GM13976 (cell line): ENCODE measurements around the gene CX3CR1.

Source experiments
- DNase-seq: peaks from one replicate; pipeline ENCODE4 v3.0.0; 2012; ENCODE audit warnings: low spot score
- in situ Hi-C: fragments of 300-500 bp; cut with MboI; formaldehyde crosslinking; loops from one replicate; pipeline ENCODE4 v1.12.0; 2022; ENCODE audit warnings: low sequenced_read_pairs, mixed read lengths, inconsistent platforms; ENCODE audit not compliant: unreplicated experiment
- TF ChIP-seq, protein P1 (sequence below): IDR thresholded peaks from 2 replicates; pipeline ENCODE4 v1.5.1; 2012; ENCODE audit warnings: borderline replicate concordance, mild to moderate bottlenecking; ENCODE audit not compliant: insufficient read depth; ENCODE audit errors: extremely low read depth, missing control alignments, control extremely low read depth

Gene CX3CR1

DNA sequence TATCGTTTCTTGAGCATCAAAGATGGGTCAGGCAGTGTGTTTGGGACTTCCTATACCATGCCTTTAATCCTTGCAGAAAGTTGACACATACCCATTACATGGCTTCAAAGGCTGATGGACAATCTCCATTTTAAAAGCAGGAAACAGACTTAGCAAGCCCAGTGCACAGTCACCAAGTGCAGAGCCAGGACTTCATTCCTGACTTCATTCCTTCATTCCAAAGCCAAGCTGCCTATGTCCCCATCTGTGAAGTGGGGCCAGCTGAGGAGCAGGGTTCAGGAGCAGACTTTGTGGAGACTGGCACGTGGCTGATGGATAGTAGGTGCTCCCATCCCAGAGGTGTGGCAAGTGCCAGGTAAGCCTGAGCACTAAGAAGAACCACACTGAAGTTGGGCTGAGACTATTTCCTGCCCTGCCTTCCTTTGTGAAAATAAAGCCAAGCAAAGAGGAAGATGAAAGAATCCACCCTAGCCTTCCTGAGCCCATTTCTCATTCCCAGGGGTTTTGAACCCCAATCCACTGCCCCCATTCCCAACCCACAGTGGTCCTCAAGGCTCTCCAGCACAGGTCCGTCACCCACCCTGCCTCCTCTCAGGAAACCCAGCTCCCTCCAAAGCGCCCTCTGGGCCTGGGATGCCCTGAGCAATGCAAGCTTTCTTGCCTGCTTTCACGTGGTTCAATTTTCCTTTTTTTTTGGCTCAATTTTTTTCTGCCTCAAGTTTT is 1.8 kb downstream of the CX3CR1 start:
- in situ Hi-C loops = loop anchor here (10.0 kb wide), 1 partner anchor 183 kb away; no protein-coding TSS in a partner anchor
- TF ChIP-seq, protein P1, sequence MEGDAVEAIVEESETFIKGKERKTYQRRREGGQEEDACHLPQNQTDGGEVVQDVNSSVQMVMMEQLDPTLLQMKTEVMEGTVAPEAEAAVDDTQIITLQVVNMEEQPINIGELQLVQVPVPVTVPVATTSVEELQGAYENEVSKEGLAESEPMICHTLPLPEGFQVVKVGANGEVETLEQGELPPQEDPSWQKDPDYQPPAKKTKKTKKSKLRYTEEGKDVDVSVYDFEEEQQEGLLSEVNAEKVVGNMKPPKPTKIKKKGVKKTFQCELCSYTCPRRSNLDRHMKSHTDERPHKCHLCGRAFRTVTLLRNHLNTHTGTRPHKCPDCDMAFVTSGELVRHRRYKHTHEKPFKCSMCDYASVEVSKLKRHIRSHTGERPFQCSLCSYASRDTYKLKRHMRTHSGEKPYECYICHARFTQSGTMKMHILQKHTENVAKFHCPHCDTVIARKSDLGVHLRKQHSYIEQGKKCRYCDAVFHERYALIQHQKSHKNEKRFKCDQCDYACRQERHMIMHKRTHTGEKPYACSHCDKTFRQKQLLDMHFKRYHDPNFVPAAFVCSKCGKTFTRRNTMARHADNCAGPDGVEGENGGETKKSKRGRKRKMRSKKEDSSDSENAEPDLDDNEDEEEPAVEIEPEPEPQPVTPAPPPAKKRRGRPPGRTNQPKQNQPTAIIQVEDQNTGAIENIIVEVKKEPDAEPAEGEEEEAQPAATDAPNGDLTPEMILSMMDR = no peak
- no peak for DNase-seq

DNA sequence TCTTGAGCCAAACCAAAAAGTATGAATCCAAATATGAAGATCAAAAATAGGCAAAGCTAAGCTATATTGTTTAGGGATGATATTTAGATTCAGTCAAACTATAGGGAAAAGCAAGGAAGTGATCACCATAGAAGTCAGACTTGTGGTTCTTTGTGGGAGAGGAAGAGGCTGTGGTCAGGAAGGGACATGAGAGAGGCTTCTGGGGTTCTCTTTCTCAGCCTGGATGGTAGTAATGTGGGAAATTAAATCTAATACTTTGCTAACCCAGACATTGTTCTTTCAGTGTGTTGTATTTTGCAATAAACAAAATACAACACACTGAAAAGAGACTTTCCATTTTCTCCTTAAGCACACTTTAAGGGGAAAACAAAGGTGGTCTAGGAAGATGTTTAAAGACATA is 3.1 kb downstream of the CX3CR1 start:
- in situ Hi-C loops = loop anchor here (10.0 kb wide), 1 partner anchor 182 kb away; no protein-coding TSS in a partner anchor
- no peak for DNase-seq
- TF ChIP-seq, protein P1 = no peak

DNA sequence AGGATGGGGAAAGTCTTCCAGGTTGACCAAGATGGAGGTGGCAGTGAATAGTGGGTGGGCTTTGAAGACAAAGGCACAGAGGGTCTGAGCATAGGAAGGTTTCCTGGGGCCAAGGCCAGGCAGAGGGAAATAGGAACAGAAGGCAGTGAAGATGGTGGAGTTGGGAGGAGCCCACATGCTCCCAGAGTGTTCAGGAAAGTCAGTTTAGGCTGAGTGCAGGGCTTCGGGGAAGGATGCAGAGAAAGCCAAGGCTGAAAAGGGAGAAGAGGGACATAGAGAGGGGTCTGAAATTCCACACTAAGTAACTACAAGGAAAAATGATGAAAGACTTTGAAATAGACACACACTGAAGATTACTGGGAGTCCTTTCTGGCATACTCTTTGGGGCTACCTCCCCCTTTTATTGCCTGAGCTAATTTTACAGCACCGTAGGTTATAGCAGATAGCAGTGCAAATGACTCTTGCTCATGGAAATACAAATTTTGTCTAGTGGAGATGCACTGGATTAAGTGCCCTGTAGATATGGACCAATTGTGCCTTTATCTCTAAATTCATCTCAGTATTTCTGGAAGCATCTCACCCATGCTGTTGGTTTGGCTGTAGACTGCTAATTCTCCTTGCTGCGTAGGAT is 3.8 kb downstream of the CX3CR1 start:
- in situ Hi-C loops = loop anchor here (10.0 kb wide), 1 partner anchor 181 kb away; no protein-coding TSS in a partner anchor

DNA sequence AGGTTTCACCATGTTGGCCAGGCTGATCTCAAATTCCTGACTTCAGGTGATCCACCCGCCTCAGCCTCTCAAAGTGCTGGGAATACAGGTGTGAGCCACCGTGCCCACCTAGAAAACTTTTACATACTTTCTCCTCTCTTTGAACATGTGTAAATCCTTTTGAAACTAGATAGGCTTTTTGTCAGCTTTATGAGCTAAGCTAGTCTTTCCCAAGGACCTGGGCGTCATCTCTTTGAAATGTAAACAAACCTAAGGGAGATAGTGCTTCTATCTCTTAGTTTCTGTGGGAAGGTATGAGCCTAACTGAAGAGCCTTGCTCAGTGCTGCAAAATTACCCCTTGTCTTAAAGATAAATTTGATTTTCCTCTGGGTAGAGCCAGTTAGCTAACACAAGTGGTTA is 4.8 kb downstream of the CX3CR1 start:
- TF ChIP-seq, protein P1 = no peak
- no peak for DNase-seq
- in situ Hi-C loops = loop anchor here (10.0 kb wide), 1 partner anchor 180 kb away; no protein-coding TSS in a partner anchor

More for the DNA sequence above, 3.8 kb downstream of the CX3CR1 start:
- TF ChIP-seq, protein P1 = no peak
- DNase-seq = no peak

DNA sequence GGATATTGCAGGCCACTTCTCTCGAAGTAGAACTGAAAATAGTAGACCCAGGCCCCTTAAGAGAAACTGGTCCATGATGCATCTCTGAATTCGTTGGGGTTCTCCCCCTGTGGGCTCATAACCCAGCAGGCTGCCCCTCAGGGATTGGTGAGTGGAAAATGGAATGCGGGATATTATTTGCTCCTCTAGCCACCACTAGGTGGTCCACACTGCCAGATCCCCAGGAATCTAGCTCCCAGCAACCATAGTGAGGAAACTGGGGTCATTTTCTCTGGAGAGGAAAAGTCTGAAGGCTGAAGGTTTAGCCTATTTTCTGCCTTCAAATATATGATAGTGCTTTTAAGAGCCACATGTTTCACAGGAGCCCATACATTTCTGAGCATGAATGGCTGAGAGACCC is 6.7 kb downstream of the CX3CR1 start:
- no peak for DNase-seq

DNA sequence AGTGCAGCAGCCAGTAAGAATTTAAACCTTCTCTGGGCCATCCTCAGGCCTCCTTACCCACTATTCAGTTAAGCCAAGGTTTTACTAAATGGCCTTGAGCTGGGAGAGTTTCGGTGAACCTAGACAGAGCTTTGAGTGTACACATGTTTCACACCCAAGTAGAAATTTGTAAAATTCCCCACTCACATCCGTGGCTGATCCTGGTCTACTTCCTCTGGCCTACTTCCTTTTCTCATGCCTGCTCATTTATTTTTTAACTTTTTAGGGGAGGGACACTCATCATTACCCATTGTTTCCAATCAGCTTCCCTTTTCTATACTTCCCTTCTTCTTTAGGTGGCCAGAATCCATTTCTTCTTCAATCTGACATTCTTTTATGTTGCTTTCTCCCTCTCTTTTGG is 7.6 kb downstream of the CX3CR1 start:
- DNase-seq = no peak
- TF ChIP-seq, protein P1 = no peak
- in situ Hi-C loops = loop anchor here (10.0 kb wide), 1 partner anchor 177 kb away; no protein-coding TSS in a partner anchor

More for the DNA sequence above, 6.7 kb downstream of the CX3CR1 start:
- in situ Hi-C loops = loop anchor here (10.0 kb wide), 1 partner anchor 178 kb away; no protein-coding TSS in a partner anchor
- TF ChIP-seq, protein P1 = no peak
